GM12878 (cell line): Measurements from ENCODE around the gene MTMR3. TPM values are rescaled to one million over a fixed set of nuclear protein-coding genes. Genes with fewer than 3 reads are reported as not detected.

Experiments used
- ATAC-seq: fragments of 200-7000 bp; cut with Tn5 transposase; 3 replicates; pipeline ENCODE4 v1.9.1; 2020; ENCODE audit warnings: mild to moderate bottlenecking, moderate library complexity
- BruUV-seq: library from RNA; stranded (reverse); fragments of 400-500 nt; replicated peaks from 2 replicates; lab custom pipeline; 2021; lab: Mats Ljungman, UMichigan
- CTCF ChIA-PET: fragments of 300-600 bp; sonication (Branson Sonifier 250); formaldehyde crosslinking; extraction: SDS; loops from one replicate; lab custom pipeline; 2021; ENCODE audit warnings: inconsistent platforms; lab: Yijun Ruan, JAX
- POLR2A ChIA-PET: fragments of 350-600 bp; formaldehyde crosslinking; extraction: SDS; loops from one replicate; lab custom pipeline; 2021; ENCODE audit warnings: inconsistent platforms; lab: Charles Lee
- RAD21 ChIA-PET: fragments of 300-600 bp; sonication (Branson Sonifier 250); formaldehyde crosslinking; loops from one replicate; lab custom pipeline; 2023; ENCODE audit warnings: antibody characterized with exemption; ENCODE audit not compliant: unreplicated experiment; lab: Charles Lee
- SMC1A ChIA-PET: fragments of 300-600 bp; sonication (Branson Sonifier 250); formaldehyde crosslinking; loops from one replicate; lab custom pipeline; 2023; ENCODE audit not compliant: unreplicated experiment, uncharacterized antibody; lab: Charles Lee
- DNase-seq: peaks from one replicate; pipeline ENCODE4 v3.0.0-alpha.2; 2011; ENCODE audit warnings: low read depth, low spot score
- FAIRE-seq: peaks from 3 replicates; lab custom pipeline; 2011; peaks lifted over from hg19 to GRCh38; lab: Jason Lieb, UNC
- H2AFZ ChIP-seq: 2 replicates; pipeline ENCODE4 v1.6.0; 2011; ENCODE audit warnings: low read depth, low read length, control low read depth; ENCODE audit not compliant: control insufficient read depth
- H3K27ac ChIP-seq: 2 replicates; pipeline ENCODE4 v1.5.1; 2011; ENCODE audit warnings: control low read depth; ENCODE audit not compliant: control insufficient read depth, insufficient read depth
- H3K27me3 ChIP-seq, 2 experiments: replicated peaks in 1 of 2; 2 replicates each; pipeline versions ENCODE4 v1.6.0 to v1.6.1; 2011; ENCODE audit warnings: low read length in 1 of 2; ENCODE audit not compliant: control insufficient read depth in 2 of 2, insufficient read depth in 2 of 2
- H3K36me3 ChIP-seq, 2 experiments: 2 replicates each; pipeline ENCODE4 v1.5.1; 2011; ENCODE audit warnings: low read length in 1 of 2; ENCODE audit not compliant: control insufficient read depth in 2 of 2, insufficient read depth in 2 of 2
- H3K4me1 ChIP-seq: 2 replicates; pipeline ENCODE4 v1.6.1; 2011; ENCODE audit warnings: mild to moderate bottlenecking, low read length, moderate library complexity, mixed read lengths; ENCODE audit not compliant: control insufficient read depth, insufficient read depth
- H3K4me2 ChIP-seq: 2 replicates; pipeline ENCODE4 v1.6.0; 2011; ENCODE audit warnings: control low read depth; ENCODE audit not compliant: control insufficient read depth, insufficient read depth
- H3K4me3 ChIP-seq: fragments of 200-600 bp; sonication (generic); 2 replicates; pipeline ENCODE4 v1.5.1; 2016
- H3K79me2 ChIP-seq: 2 replicates; pipeline ENCODE4 v1.6.0; 2011; ENCODE audit warnings: low read length; ENCODE audit not compliant: control insufficient read depth, insufficient read depth
- H3K9ac ChIP-seq: 2 replicates; pipeline ENCODE4 v1.8.0; 2011; ENCODE audit warnings: low read length, control low read depth, mixed read lengths; ENCODE audit not compliant: control insufficient read depth, insufficient read depth
- H3K9me3 ChIP-seq: replicated peaks from 3 replicates; pipeline ENCODE4 v1.5.1; 2011; ENCODE audit warnings: mild to moderate bottlenecking, low read length; ENCODE audit not compliant: control insufficient read depth, insufficient read depth
- H4K20me1 ChIP-seq: 2 replicates; pipeline ENCODE4 v1.6.0; 2011; ENCODE audit not compliant: control insufficient read depth, insufficient read depth
- BHLHE40 ChIP-seq, 2 experiments: fragments of 450-650 bp in 1 of 2; IDR thresholded peaks; 2 replicates each; pipeline ENCODE4 v1.6.1; 2011 to 2017; ENCODE audit warnings: low read depth in 2 of 2, borderline replicate concordance in 1 of 2, improper control_type of control experiment in 1 of 2, low read length in 1 of 2, mild to moderate bottlenecking in 1 of 2
- CEBPB ChIP-seq, 2 experiments: fragments of 150-350 bp in 1 of 2; IDR thresholded peaks; 2 replicates each; pipeline ENCODE4 v1.6.1; 2012 to 2014; ENCODE audit warnings: low read depth in 2 of 2, low read length in 2 of 2, borderline replicate concordance in 1 of 2, inconsistent platforms in 1 of 2
- CREB1 ChIP-seq: IDR thresholded peaks from 2 replicates; pipeline ENCODE4 v1.6.1; 2012; ENCODE audit warnings: low read depth, mild to moderate bottlenecking, inconsistent platforms
- GATAD2B ChIP-seq: fragments of 450-650 bp; conservative IDR thresholded peaks from 2 replicates; pipeline ENCODE4 v1.6.1; 2017; ENCODE audit warnings: low read depth, mild to moderate bottlenecking, moderate library complexity
- HDAC6 ChIP-seq: fragments of 200-600 bp; sonication (generic); IDR thresholded peaks from one replicate; pipeline ENCODE4 v1.8.0; 2017; ENCODE audit warnings: antibody characterized with exemption; ENCODE audit not compliant: unreplicated experiment
- IKZF2 ChIP-seq, 2 experiments: fragments of 450-650 bp; IDR thresholded peaks; 2 replicates each; pipeline ENCODE4 v1.6.1; 2017; ENCODE audit warnings: mild to moderate bottlenecking in 2 of 2, moderate library complexity in 2 of 2
- IRF4 ChIP-seq: IDR thresholded peaks from 2 replicates; pipeline ENCODE4 v1.6.1; 2011; ENCODE audit warnings: low read depth, low read length
- KLF5 ChIP-seq: fragments of 450-650 bp; IDR thresholded peaks from 2 replicates; pipeline ENCODE4 v1.6.1; 2014; ENCODE audit warnings: mild to moderate bottlenecking; ENCODE audit not compliant: partially characterized antibody
- MEF2B ChIP-seq: fragments of 450-650 bp; IDR thresholded peaks from 2 replicates; pipeline ENCODE4 v1.6.1; 2018; ENCODE audit warnings: mild to moderate bottlenecking, moderate library complexity; ENCODE audit not compliant: partially characterized antibody, poor library complexity, severe bottlenecking
- NRF1 ChIP-seq: conservative IDR thresholded peaks from 2 replicates; pipeline ENCODE4 v1.6.1; 2011; ENCODE audit warnings: mild to moderate bottlenecking, low read depth, low read length, improper control_type of control experiment
- PML ChIP-seq: IDR thresholded peaks from 2 replicates; pipeline ENCODE4 v1.6.1; 2012; ENCODE audit warnings: low read length, inconsistent platforms
- POLR2AphosphoS5 ChIP-seq: IDR thresholded peaks from 2 replicates; pipeline ENCODE4 v1.6.1; 2011; ENCODE audit warnings: mild to moderate bottlenecking, low read length, inconsistent platforms
- SIN3A ChIP-seq: IDR thresholded peaks from 2 replicates; pipeline ENCODE4 v1.6.1; 2012; ENCODE audit warnings: low read depth, low read length, improper control_type of control experiment
- SIX5 ChIP-seq: IDR thresholded peaks from 2 replicates; pipeline ENCODE4 v1.6.1; 2011; ENCODE audit warnings: mild to moderate bottlenecking, low read depth, low read length, moderate library complexity; ENCODE audit not compliant: severe bottlenecking
- SKIL ChIP-seq: fragments of 450-650 bp; IDR thresholded peaks from 2 replicates; pipeline ENCODE4 v1.6.1; 2017; ENCODE audit warnings: mild to moderate bottlenecking, low read depth, inconsistent platforms; ENCODE audit not compliant: poor library complexity, severe bottlenecking
- SMC3 ChIP-seq: IDR thresholded peaks from 2 replicates; pipeline ENCODE4 v1.6.1; 2011; ENCODE audit warnings: low read length, improper control_type of control experiment, borderline replicate concordance
- TAF1 ChIP-seq: IDR thresholded peaks from 2 replicates; pipeline ENCODE4 v1.6.1; 2011; ENCODE audit warnings: mild to moderate bottlenecking, low read depth, low read length, borderline replicate concordance
- ZNF207 ChIP-seq: fragments of 450-650 bp; IDR thresholded peaks from 2 replicates; pipeline ENCODE4 v1.6.1; 2014; ENCODE audit warnings: antibody characterized with exemption, mild to moderate bottlenecking, borderline replicate concordance
- ZNF274 ChIP-seq: IDR thresholded peaks from one replicate; pipeline ENCODE4 v1.8.0; 2011; ENCODE audit not compliant: insufficient read length, insufficient read depth
- WGBS: methylation state at CpG from one replicate; pipeline ENCODE4 v1.1.6; 2016; ENCODE audit warnings: low lambda C conversion rate; ENCODE audit not compliant: insufficient replicate concordance, insufficient coverage; ENCODE audit errors: missing lambda C conversion rate; 5-methylcytosine and 5-hydroxymethylcytosine counted together
- in situ Hi-C: fragments of 300-500 bp; cut with MboI; formaldehyde crosslinking; loops from 9 replicates; pipeline ENCODE4 v1.14.3; 2018; ENCODE audit warnings: mixed read lengths
- intact Hi-C: fragments of 100-400 bp; cut with micrococcal nuclease; formaldehyde crosslinking; loops from one replicate; pipeline ENCODE4 v1.14.2; 2022; ENCODE audit not compliant: unreplicated experiment
- polyA plus RNA-seq, 11 experiments: library from polyadenylated mRNA; depleted of rRNA in 4 of 11; unstranded in 6 of 11; stranded (reverse) in 5 of 11; fragments of >200 nt; fragmentation: Nextera tagmentation in 4 of 11; fragmentation: Illumina TruSeq in 1 of 11; extraction: Ambion mirVana in 4 of 11; extraction: Trizol in 1 of 11; gene quantifications; 1 replicate in 1 of 11; 2 replicates in 10 of 11; pipeline versions ENCODE4 v1.2.1 to v1.2.3, GENCODE V29; 2011 to 2016; ENCODE audit warnings: inconsistent platforms in 2 of 11, missing spikeins in 2 of 11, low read depth in 1 of 11
- total RNA-seq, 4 experiments: library from RNA; depleted of rRNA in 3 of 4; stranded (reverse); fragments of >200 nt in 3 of 4; fragmentation: Illumina TruSeq in 1 of 4; extraction: Trizol in 1 of 4; gene quantifications; 2 replicates each; pipeline versions ENCODE4 v1.2.1 to v1.2.3, GENCODE V29; 2013 to 2021
- TF ChIP-seq, protein P1 (sequence below): IDR thresholded peaks from 2 replicates; pipeline ENCODE4 v1.6.1; 2011; ENCODE audit warnings: low read depth, mild to moderate bottlenecking, low read length, moderate library complexity, borderline replicate concordance; ENCODE audit errors: extremely low read depth

MTMR3 gene
- total and polyA plus RNA-seq, 10 of the 15 experiments (the other 5 are each of a cell fraction or from before 2014, with no cell fraction given), result 1.4 to 23.7 (median 10.6) TPM

DNA sequence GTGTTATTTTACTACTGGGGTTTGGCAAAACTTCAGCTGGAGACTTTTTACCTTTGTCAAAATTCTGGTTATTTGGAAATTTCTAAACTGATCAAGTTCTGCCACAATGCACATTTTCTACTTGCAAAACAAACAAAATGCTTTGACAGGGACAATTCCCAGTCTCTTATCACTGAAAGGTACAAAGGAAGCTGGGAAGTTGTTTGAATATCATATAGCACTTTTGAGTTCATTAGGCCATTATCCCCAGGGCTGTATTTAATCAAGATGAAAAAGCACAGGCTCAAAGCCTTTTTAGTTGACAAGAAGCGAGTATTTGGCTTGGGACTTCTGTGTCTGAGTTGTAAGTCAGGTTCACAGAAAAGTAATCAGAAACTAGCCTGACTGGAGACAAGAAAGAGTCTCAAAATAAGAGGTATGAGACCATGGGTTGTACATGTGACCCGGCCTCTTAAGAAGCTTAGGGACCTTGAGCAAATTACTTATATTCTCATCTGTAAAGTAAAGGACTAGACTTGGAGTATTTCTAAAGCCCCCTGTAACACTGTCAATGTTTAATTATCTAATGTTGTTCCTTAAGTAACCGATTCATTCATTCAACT lies 194.4 kb downstream of the MTMR3 start:
- 99% methylated on average over 3 of the region's 3 CpGs for WGBS
- intact Hi-C loops, result no loop called here
- ChIA-PET POLR2A (no interaction called here), SMC1A (interaction anchor here (0.8 to 5.1 kb wide), 10 partner anchors 8 to 388 kb away, joined by 3 to 30 read pairs (median 4); no protein-coding TSS in a partner anchor), CTCF (interaction anchor here (0.6 to 7.0 kb wide), 10 partner anchors 9 to 489 kb away, joined by 3 to 58 read pairs (median 3); no protein-coding TSS in a partner anchor), RAD21 (interaction anchor here (1.0 to 2.6 kb wide), 4 partner anchors 12 to 44 kb away, joined by 3 to 10 read pairs (median 6); no protein-coding TSS in a partner anchor)
- H3K4me1 ChIP-seq, result peaks cover 19% of the 10 kb centered on the region
- no peaks in the 10 kb centered on the region for H3K79me2 ChIP-seq
- no peak overlapping the region for H3K9ac ChIP-seq
- H3K4me3 ChIP-seq, result no peak overlapping the region
- no peaks in the 10 kb centered on the region for H4K20me1 ChIP-seq
- H2AFZ ChIP-seq, result peak overlapping the region; percentile 42
- ATAC-seq (no peak), FAIRE-seq (no peak), DNase-seq (no peak)
- no peaks in the 10 kb centered on the region for H3K27me3 ChIP-seq
- BruUV-seq, result no TSS peak
- H3K4me2 ChIP-seq, result no peak overlapping the region
- no peak overlapping the region for H3K27ac ChIP-seq
- in situ Hi-C loops, result no loop called here
- no peaks in the 10 kb centered on the region for H3K36me3 ChIP-seq
- peaks cover under 1% of the 10 kb centered on the region; the same call in 2 of the 3 replicates for H3K9me3 ChIP-seq
- TF ChIP-seq HDAC6 (no peak), CREB1 (no peak), SIN3A (no peak), MEF2B (no peak), IKZF2 (IDR thresholded peaks at IDR 0.05) (no peak), BHLHE40 (IDR thresholded peaks at IDR 0.05; ENCODE audit: borderline replicate concordance in 1 of 2, low read depth in 2 of 2, low read length in 1 of 2) (no peak), SKIL (no peak), PML (no peak), CEBPB (IDR thresholded peaks at IDR 0.05; ENCODE audit: borderline replicate concordance in 1 of 2, low read depth in 2 of 2, low read length in 2 of 2) (no peak), ZNF207 (no peak), ZNF274 (no peak), IRF4 (no peak), POLR2AphosphoS5 (no peak), KLF5 (no peak), TAF1 (no peak), SMC3 (no peak), NRF1 (no peak), GATAD2B (no peak), SIX5 (no peak)
- TF ChIP-seq, protein P1, sequence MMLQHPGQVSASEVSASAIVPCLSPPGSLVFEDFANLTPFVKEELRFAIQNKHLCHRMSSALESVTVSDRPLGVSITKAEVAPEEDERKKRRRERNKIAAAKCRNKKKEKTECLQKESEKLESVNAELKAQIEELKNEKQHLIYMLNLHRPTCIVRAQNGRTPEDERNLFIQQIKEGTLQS, result no peak
